Measurements from ENCODE around the gene TSPAN18.

GRCh38 chr11:44733877-44734276, 7.1 kb downstream of the TSPAN18 start:
- TF ChIP-seq REST (IDR thresholded peaks at IDR 0.05; ENCODE audit: insufficient read depth in 1 of 2, low read depth in 2 of 2, low read length in 1 of 2) (no peak), CTCF (IDR thresholded peaks at IDR 0.05) (no peak), POLR2AphosphoS5 (IDR thresholded peaks at IDR 0.05; ENCODE audit: low read depth, low read length) (no peak), SIN3A (IDR thresholded peaks at IDR 0.05; ENCODE audit: borderline replicate concordance, insufficient read depth, low read depth, low read length) (no peak), TCF7L2 (IDR thresholded peaks at IDR 0.05; ENCODE audit: low read depth, low read length) (no peak)

Data from Panc1 (cell line).